ENCODE results near the gene REELD1.
A peak's percentile ranks its signal among the peaks of the same experiment; 100 is the strongest.

REELD1 gene

DNA sequence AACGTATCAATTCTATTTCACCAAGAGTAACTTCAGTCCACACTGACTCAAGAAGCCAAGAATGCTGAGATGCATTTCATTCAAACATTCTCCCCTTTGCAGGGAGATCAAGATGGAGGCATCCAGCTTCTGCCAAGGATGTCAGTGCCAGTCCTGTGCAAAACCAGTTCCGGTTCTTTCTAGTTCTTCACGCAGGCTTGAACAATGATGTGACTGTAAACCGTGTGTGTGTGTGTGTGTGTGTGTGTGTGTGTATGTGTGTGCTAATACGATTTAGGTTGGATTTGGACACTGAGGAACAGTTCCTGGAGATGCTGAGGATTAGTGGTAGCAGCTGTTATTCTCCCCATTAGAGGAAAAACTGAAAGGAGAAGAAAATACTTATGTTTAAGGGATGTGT is at the start of gene REELD1:
Gene REELD1, plus strand, starts transcription at position 301 of the 400 bp plus-strand sequence. CDS start 2,415 bp downstream, outside the sequence.
- DNase-seq: no peak

GRCh38 chr4:146165221-146165620 is 49.1 kb upstream of the REELD1 start:
- DNase-seq: no peak

DNA sequence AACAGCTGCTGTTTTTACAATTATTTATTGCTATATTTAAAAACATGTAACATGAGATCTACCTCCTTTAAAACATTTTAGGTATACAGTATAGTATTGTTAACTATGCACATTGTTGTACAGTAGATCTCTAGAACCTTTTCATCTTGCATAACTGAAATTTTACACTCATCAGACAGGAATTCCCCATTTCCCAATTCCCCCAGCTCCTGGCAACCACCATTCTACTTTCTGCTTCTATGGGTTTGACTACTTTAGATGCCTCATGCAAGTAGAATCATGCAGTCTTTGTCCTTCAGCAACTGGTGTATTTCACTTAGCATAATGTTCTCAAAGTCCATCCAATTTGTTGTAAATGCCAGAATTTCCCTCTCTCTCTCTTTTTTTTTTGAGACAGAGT is 48.5 kb upstream of the REELD1 start:
- no peak for DNase-seq

GRCh38 chr4:146170149-146170548 is 44.2 kb upstream of the REELD1 start:
- DNase-seq: no peak

GRCh38 chr4:146175541-146176453 is 38.5 kb upstream of the REELD1 start, which contains the start of gene LSM6:
Gene LSM6 (plus strand): TSS chr4:146175718. CDS start chr4:146182922, 7,204 bp downstream.
- peak; percentile 61 for DNase-seq

- no peak for DNase-seq
Measured at GRCh38 chr4:146176891-146177290, 37.4 kb upstream of the REELD1 start.

- no peak for DNase-seq
Measured at GRCh38 chr4:146178126-146178525, 36.2 kb upstream of the REELD1 start.

GRCh38 chr4:146179784-146180370 is 34.5 kb upstream of the REELD1 start:
- no peak for DNase-seq

DNA sequence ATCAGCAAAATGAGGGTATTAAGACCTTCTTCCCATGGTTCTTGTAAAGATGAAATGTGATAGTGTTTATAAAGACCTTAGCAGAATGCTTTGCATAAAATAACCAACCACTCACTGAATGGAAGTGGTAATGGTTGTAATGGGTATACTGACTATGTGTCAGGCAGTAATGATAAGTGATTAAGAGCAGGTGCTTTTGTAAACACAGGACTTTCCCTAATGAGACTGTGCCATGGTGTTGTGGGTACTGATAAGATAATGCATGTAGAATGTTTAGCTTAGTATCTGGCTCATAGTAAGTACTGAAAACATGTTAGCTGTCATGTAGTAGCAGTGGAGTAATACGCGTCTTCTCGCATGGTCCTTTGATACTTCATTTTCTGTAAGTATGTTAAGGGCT is 31.9 kb upstream of the REELD1 start:
- DNase-seq: no peak

GRCh38 chr4:146183209-146183608 is 31.1 kb upstream of the REELD1 start:
- no peak for DNase-seq

DNA sequence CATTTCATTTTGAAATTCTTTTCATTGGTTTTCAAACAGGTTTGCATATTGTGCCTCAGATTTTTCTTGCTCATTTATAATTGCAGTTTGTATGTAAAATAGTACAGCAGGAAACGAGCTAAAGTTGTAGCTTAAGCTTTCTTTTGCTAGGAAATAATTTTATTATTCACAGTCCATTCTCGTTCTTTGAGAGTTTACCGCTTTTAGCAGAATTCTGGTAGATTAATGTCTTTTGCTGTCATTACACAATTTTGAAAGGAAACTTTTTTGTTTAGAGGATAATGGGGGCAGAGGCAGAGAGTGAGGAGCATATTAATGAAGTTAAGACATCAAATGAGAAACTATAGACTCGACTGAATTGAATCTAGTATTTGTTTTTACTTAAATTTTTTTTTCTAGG is 28.3 kb upstream of the REELD1 start:
- no peak for DNase-seq

- DNase-seq: no peak
Measured at GRCh38 chr4:146186596-146186995, 27.7 kb upstream of the REELD1 start.

DNA sequence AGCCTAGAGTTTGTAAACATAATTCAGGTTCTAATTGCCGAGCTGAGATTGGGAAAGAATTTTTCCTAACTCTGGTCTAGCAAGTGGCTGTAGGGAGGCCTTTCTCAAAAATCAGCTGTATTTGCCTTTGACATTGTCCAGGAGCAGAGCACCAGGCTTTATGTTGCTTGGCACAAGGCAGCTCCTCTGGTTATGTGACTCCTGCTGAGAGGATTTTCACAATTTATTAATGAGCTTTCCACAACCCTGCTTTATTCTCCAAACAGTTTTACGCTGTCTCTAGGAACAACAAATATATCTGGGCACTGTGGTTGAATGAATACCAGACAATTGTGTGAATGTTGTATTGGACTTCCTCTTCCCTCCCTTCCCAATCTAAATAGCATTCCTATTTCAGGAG is 23.9 kb upstream of the REELD1 start:
- DNase-seq: no peak

- no peak for DNase-seq
Measured at GRCh38 chr4:146191766-146192458, 22.4 kb upstream of the REELD1 start.

- no peak for DNase-seq
Measured at GRCh38 chr4:146193628-146194027, 20.7 kb upstream of the REELD1 start.

DNA sequence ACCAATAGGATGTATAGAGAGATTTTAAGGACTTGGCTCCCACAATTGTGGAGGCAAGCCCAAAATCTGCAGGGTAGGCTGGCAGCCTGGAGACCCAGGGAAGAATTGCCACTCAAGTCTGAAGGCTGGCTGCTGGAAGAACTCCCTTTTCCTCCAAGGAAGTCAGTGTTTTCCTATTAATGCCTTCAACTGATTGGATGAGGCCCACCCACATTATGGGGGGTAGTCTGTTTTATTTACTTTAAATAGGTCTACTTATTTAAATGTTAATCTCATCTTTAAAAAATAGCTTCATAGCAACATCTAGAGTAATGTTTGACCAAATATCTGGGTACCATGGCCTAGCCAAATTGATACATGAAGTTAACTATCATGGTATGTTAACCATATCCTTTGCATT is 20.1 kb upstream of the REELD1 start:
- no peak for DNase-seq

- no peak for DNase-seq
Measured at GRCh38 chr4:146202665-146203064, 11.7 kb upstream of the REELD1 start.

DNA sequence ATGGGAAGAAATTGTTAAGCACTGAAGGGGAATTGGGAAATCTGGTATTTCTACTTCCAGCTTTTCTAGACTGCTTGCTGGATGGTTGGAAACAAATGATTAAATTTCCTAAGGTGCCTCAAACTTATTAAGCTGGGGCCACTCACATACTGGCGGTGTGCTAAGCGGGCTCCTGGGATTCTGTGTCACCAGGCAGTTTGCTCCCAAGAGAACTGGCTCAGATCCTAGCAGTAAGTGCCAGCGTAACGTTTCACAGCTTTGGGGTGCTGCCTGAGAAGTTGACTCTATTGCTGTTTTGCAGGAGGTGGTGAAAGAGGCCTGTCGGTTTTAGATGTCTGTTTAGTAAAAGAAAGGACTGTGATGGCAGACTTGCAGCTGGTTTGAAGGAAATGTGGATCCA is 6.9 kb upstream of the REELD1 start:
- no peak for DNase-seq

GRCh38 chr4:146210890-146211289 is 3.4 kb upstream of the REELD1 start:
- DNase-seq: no peak

DNA sequence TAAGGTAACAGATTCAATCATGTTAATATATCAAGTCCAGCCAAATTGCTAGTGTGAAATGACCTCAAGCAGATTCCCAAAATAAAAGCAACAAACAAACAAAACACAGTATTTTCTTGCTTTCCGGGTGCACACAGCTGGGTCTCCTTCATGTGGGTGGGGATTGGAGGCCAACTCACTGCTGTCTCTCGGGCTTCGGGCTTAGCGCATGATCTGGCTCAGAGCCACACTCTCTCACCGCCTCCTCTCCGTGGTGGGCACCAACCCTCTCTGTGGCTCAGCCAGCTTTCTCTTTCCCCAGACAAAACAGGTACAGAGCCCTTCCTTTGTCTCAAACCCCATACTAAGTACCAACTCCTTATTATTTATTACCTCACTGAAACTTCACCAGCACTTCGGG is 2.9 kb upstream of the REELD1 start:
- DNase-seq: no peak

GRCh38 chr4:146212781-146213180 is 1.6 kb upstream of the REELD1 start:
- DNase-seq: no peak

GRCh38 chr4:146222313-146222712 is 8.0 kb downstream of the REELD1 start:
- no peak for DNase-seq

- no peak for DNase-seq
Measured at GRCh38 chr4:146224326-146224966, 10.1 kb downstream of the REELD1 start.

All from GF-D8 (cell line).